GM11168 (cell line): Measurements from ENCODE around the gene TOP1.
"Not testable (repeated sequence)": the region's sequence is repeated elsewhere in the genome, so short reads cannot be mapped to it uniquely, and the experiment has no call there.

Experiments used
- in situ Hi-C: fragments of 300-500 bp; cut with MboI; formaldehyde crosslinking; loops from one replicate; pipeline ENCODE4 v1.12.0; 2022; ENCODE audit warnings: low sequenced_read_pairs; ENCODE audit not compliant: unreplicated experiment

Gene TOP1

GRCh38 chr20:41003143-41003935, 25.3 kb upstream of the TOP1 start:
- in situ Hi-C loops, result no loop called here

- in situ Hi-C loops, result not testable (repeated sequence)
Measured at GRCh38 chr20:41003936-41004294, 24.7 kb upstream of the TOP1 start.

- in situ Hi-C loops, result no loop called here
Measured at GRCh38 chr20:41004531-41005360, 23.9 kb upstream of the TOP1 start.

- in situ Hi-C loops, result no loop called here
Measured at GRCh38 chr20:41005361-41005729, 23.3 kb upstream of the TOP1 start.

- in situ Hi-C loops, result no loop called here
Measured at GRCh38 chr20:41006126-41006935, 22.3 kb upstream of the TOP1 start.

GRCh38 chr20:41006936-41007474, 21.6 kb upstream of the TOP1 start:
- in situ Hi-C loops, result no loop called here

GRCh38 chr20:41007481-41007880, 21.1 kb upstream of the TOP1 start:
- in situ Hi-C loops, result no loop called here

- in situ Hi-C loops, result no loop called here
Measured at GRCh38 chr20:41009946-41010345, 18.7 kb upstream of the TOP1 start.

GRCh38 chr20:41011551-41012067, 17.0 kb upstream of the TOP1 start:
- in situ Hi-C loops, result no loop called here

- in situ Hi-C loops, result no loop called here
Measured at GRCh38 chr20:41014561-41015088, 14.0 kb upstream of the TOP1 start.

GRCh38 chr20:41017448-41018042, 11.1 kb upstream of the TOP1 start:
- in situ Hi-C loops, result no loop called here

- in situ Hi-C loops, result no loop called here
Measured at GRCh38 chr20:41018153-41018552, 10.5 kb upstream of the TOP1 start.

- in situ Hi-C loops, result no loop called here
Measured at GRCh38 chr20:41023549-41023948, 5.1 kb upstream of the TOP1 start.

GRCh38 chr20:41027366-41027765, 1.3 kb upstream of the TOP1 start:
- in situ Hi-C loops, result no loop called here

GRCh38 chr20:41027872-41028358, 707 bp upstream of the TOP1 start:
- in situ Hi-C loops, result no loop called here

- in situ Hi-C loops, result no loop called here
Measured at GRCh38 chr20:41029150-41029901, 704 bp downstream of the TOP1 start.

- in situ Hi-C loops, result no loop called here
Measured at GRCh38 chr20:41030061-41030460, 1.4 kb downstream of the TOP1 start.

GRCh38 chr20:41030531-41031242, 2.1 kb downstream of the TOP1 start:
- in situ Hi-C loops, result no loop called here
